ENCODE data around the gene DGKB.
A peak's percentile ranks its signal among the peaks of the same experiment; 100 is the strongest.
"Not testable (repeated sequence)": the region's sequence is repeated elsewhere in the genome, so short reads cannot be mapped to it uniquely, and the experiment has no call there.

Gene DGKB

DNA sequence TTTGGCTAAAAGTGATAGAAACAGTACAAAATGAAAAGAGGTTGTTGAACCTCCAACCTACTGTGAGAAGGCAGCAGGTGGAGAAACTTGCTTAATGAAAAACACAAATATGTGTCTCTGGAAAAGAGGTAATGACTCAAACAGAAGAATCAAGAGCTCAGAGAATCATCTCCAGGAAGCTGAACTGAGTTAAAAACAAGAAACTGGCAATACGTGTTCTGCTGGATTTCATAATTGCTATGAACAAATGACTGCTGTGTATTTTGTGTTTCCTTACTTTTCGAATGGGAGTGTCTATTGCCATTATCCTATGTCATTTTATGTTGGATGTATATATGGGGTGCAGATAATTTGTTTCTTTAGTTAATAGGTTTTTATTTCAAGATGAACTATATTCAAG, 401.1 kb downstream of the DGKB start:
- peak; percentile 27 for DNase-seq (ENCODE audit: low read depth, low spot score)
- no peak overlapping the region for H3K27ac ChIP-seq

DNA sequence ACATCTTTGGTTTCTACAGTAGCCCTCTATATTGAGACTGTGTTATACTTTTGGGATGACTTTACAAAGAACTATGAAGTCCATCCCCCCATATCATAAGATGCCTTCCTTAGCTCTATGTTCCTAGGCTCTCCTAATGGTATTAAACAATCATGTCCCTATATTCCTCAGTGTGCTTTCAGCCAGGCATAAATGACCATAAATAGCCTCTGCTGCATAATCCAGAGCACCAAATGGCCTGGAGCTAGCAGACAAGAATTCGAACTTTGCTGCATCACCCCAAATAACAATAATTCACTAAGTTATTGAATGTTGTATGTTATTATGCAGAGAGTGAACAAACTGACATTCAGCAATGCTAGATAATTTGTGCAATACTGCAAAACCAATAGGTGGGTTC, 405.2 kb downstream of the DGKB start:
- H3K27ac ChIP-seq: no peak overlapping the region
- no peak for DNase-seq (ENCODE audit: low read depth, low spot score)

DNA sequence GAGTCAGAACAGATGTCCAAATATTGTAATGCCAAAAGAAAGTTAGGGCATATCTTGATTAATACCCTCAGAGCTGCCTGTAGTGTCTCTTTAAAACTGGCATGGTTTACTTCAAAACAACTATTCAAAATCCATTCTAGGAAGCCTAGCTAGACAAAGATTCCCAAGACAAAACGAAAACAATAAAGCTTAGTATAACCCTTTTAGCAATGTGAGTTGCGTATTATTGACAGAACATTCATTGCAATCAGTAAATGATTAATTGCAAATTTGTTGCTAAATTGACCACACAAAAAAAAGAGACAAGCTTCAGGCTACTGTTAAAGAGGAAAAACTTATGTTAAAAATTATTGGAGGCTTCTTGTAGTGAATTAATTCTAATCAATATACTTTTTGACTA, 406.9 kb downstream of the DGKB start:
- H3K27ac ChIP-seq: no peak overlapping the region
- DNase-seq (ENCODE audit: low read depth, low spot score): no peak

DNA sequence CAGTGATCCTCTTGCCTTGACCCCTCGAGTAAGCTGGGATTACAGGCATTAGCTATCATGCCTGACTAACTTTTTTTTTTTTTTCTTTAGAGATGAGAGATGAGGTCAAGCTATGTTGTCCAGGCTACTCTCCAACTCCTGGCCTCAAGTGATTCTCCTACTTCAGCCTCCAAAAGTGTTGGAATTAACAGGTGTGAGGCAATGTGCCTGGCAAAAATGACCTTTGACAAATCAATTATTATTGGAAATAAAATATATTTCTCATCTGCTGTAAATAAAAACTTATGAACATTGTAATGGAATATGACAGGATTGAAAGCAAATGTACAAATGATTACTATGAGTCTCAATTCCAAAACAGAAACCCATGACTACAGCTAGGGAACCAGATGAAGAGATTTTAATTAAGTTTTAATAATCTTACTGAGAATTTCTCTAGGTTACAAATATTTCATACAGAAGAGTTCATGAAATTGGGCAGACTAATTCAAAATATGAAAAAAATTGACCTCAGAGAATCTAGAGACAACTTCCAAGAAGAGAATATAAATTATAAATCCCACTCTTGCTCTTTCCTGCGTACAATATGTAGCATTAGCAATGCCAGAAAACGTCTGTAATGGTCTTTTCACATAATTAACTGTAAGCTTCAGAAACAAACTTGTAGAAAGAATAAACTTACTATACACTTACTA, 414.7 kb downstream of the DGKB start:
- no peak overlapping the region for H3K27ac ChIP-seq
- DNase-seq (ENCODE audit: low read depth, low spot score): no peak

DNA sequence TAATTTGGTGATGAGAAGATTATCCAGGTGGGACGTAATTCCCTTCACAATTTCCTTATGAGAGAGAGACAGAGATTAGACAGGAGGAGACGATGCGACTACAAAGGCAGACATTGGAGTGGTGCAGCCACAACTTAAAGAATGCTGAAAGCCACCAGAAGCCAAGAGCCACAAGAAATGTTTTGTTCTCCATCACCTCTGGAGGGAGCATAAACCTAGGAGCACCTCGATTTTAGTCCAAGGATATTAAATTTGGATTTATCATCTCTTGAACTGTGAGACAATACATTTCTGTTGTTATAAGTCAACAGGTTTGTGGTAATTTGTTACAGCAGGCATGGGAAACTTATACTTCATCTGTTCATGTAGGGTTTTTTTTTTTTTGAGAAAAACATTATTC, 418.9 kb downstream of the DGKB start:
- DNase-seq (ENCODE audit: low read depth, low spot score): no peak
- no peak overlapping the region for H3K27ac ChIP-seq

DNA sequence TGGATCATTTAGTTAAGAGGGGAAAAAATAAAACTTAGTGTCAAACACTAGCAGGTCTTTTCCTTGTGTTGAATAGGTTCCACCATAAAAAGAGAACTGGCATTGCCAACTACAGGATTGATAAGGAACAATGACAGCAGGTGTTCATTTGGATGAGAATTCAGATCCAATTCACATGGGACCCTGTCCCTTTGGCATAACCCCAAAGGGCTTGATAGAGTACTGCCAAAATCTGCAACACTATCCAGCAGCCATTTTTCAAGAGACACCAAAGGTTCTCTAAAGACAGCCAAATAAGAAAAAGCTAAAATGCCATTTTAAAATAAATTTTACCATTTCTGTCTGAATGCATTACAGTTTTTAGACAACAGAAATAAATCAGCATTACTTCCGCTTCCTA, 422.3 kb downstream of the DGKB start:
- H3K27ac ChIP-seq: no peak overlapping the region
- no peak for DNase-seq (ENCODE audit: low read depth, low spot score)

DNA sequence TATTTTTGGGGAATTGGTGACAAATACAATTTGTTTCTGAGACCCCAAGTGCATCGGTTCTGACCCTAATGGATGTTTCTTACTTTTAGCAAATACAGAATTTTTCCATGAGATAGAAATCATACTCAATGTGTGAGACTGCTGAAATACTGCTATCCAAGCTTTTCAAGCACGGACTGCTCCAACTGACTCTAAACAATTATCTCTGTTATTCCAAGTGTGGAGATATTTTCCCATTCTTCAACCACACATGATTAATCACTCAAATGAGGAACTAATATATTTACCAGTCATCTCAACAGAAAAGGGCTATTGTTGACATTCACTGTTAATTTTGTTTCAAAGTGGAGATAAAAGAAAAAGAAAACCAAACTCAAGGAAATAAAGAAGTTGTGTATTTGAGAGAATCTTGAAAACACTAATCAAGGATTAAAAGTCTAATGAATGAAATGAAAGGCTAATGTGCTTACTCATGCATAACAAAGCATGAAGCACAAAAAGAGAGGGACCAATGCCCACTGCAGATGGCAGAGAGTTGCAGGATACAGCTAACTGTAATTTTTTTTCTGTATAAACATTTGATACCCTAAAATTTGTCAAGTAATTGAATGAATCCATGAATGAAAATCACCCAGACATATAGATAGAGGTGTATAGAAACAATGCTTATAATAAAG, 423.6 kb downstream of the DGKB start:
- no peak for DNase-seq (ENCODE audit: low read depth, low spot score)

DNA sequence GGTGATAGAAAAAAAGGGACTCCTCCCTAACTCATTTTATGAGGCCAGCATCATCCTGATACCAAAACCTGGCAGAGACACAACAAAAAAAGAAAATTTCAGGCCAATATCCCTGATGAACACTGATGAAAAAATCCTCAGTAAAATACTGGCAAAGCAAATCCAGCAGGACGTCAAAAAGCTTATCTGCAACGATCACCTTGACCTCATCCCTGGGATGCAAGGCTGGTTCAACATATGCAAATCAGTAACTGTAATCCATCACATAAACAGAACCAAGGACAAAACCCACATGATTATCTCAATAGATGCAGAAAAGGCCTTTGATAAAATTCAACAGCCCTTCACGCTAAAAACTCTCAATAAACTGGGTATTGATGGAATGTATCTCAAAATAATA, 440.8 kb downstream of the DGKB start:
- not testable (repeated sequence) for H3K27ac ChIP-seq; DNase-seq (ENCODE audit: low read depth, low spot score)

More for the DNA sequence above, 423.6 kb downstream of the DGKB start:
- no peak overlapping the region for H3K27ac ChIP-seq

DNA sequence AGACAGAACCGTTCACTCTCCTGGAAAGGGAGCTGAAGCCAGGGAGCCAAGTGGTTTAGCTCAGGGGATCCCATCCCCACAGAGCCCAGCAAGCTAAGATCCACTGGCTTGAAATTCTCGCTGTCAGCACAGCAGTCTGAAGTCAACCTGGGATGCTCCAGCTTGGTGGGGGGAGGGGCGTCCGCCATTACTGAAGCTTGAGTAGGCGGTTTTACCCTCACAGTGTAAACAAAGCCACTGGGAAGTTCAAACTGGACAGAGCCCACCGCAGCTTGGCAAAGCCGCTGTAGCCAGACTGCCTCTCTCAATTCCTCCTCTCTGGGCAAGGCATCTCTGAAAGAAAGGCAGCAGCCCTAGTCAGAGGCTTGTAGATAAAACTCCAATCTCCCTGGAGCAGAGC, 443.7 kb downstream of the DGKB start:
- DNase-seq (ENCODE audit: low read depth, low spot score): not testable (repeated sequence)

DNA sequence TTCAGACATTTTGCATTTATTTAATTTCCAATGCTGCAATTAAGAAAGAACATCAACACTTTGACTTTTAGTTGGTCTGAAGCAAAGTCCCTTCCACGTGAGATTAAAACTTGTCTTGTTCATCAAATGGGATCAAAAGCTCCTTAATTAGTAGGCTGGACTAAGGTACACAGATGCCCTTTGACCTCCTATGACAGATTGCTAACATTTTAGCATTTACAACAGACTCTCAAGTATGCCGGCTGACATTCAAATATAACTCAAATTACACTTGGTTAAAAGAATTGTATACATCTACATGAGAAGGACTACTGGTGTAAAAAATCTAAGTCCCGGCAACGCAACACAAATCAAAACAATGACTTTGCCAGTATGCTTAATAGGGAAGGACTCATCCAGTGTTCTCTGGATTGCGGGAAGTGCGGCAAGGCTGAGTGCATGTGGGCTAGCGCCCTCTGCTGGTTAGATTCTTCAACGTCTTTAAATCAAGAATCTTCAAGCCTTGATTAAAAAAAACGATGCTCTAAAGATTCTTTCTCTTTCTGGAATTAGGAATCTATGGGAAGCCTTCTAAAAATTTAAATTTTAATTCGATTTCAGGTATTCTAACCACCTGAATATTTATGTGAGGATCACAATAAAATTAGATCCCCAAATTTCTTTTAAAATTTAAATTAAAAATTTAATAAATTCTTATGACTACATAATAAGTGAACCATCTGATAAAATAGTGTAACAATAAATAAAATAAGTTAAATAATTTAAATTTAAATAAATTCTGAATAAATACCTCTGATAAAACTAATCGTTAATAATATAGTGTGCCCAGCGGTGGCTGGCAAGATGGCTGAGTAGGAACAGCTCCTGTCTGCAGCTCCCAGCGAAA, 444.7 kb downstream of the DGKB start:
- no peak overlapping the region for H3K27ac ChIP-seq
- peak; percentile 24 for DNase-seq (ENCODE audit: low read depth, low spot score)

More for the DNA sequence above, 443.7 kb downstream of the DGKB start:
- H3K27ac ChIP-seq: not testable (repeated sequence)

DNA sequence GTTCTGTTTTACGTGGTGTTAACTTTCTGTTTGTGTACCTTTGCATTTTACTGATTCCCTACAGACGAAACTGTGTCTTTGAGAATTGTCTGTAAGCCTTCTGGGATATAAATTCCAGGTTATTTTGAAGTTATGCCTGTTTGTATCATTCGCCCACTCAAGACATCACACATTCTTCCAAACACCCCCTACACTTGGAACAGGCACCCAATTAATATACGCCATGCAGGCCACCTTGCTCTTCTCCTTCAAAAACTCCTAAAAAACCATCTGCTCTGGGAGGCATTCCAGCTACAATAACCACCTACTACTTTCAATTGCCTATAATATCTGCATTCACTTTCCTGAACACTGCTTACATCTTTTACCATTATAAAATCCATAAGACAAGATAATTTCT, 453.3 kb downstream of the DGKB start:
- no peak for DNase-seq (ENCODE audit: low read depth, low spot score)
- no peak overlapping the region for H3K27ac ChIP-seq

DNA sequence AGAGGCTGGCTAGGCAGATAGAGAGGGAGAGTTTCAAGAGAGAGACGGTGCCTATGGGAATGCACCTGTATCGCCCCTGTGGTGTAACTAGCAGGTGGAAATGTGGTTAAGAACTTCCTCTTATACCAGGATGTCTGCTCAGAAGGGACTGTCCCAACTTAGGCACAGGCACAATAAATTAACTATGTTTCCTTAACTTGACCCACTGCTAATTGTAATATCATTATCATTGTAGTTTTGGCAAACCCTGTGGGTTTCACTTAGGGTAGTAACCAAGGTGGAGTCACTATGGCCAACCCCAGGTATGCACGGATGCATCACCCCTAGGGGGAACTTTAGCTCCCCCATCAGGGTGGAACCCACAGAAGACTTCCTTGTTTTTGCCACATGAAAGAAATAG, 455.7 kb downstream of the DGKB start:
- no peak for DNase-seq (ENCODE audit: low read depth, low spot score)
- H3K27ac ChIP-seq: no peak overlapping the region

DNA sequence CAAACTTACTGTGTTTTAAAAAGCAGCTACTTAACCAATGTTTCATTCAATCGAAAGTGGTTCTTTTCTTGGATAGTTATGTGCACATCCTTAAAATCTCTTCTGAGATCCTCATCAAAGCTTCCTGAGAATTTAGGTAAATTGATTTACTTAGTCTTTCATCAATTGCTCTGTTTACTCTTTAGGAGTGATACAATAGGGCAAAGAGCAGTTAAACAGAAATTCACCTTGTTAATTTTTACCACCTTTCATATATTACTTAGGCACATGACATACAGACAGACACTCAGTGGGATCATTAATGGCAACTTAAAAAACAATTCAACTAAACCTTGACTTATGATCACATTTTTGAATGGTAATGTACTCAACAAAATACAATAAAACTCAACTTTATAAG, 456.3 kb downstream of the DGKB start:
- H3K27ac ChIP-seq: no peak overlapping the region
- no peak for DNase-seq (ENCODE audit: low read depth, low spot score)

DNA sequence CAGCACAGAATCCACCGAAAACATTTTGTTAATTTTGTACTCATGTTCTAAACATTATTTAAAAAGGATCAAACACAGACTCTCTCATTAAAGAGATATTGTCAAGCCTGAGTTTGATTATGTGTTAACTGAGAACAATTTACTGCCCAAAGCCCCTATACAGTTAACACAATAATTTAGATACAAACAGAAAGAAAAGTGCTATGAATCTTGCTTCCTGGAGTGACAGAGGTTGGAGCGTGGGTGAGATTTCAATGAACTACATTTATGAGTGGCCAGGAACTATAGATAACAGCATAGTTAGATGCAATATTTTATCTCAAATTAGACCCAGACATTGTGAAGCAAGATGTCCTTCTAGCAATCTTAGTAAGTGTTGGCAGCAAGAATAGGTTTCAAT, 464.2 kb downstream of the DGKB start:
- H3K27ac ChIP-seq: no peak overlapping the region
- no peak for DNase-seq (ENCODE audit: low read depth, low spot score)

DNA sequence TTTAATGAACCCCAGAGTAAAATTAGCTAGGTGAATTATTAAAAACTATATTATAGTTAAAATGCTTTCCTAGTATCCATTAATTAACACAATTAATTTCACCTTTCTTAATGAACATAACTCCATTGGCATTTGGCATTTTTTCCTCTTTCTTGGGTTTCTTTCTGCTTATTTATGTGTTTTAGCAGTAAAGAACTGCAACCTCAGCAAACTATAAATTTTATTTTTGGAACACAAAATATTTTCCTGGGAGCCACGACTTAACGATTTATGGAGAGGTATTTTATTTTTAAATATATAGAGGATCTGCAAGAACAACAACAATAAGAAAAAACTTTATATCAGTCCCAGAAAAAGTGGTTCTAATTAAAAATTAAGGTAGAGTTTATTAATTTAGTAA, 465.7 kb downstream of the DGKB start:
- DNase-seq (ENCODE audit: low read depth, low spot score): no peak
- no peak overlapping the region for H3K27ac ChIP-seq

DNA sequence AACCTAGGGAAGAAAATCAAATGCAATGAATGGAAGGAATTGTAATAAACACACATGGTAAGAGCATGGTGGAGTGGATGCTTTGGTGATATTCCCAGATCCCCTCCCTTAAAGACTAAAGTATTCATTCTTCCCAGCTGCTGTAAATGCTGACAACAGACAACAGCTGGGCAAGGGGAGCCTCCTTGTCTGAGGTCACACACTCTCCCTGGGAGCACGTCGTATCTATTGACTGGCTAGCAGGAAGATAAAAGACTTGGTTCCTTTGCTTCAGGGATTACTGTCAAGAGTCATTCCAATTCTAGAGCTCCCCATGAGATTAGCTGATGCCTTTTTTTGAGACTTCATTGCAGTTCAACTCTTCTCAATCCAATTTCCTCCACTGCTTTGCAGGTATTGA, 469.6 kb downstream of the DGKB start:
- H3K27ac ChIP-seq: no peak overlapping the region
- no peak for DNase-seq (ENCODE audit: low read depth, low spot score)

DNA sequence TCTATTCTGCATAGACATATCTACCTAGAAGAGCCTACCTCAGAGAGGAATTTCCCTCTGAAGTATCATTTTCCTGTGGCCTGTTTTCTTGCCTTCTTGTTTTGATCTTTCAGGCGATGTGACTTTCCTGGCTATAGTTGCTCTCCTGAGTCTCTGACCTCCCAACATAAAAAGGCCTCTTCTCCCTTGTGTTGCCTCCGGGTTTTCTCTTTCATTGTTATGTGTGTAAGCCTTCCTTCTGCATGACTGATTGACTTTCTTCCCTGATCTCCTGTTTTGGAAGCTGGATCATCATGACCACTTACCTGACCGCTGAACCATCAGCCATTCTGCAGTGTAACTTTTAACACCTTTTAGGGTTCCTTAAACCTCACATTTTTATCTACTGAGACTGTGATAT, 471.6 kb downstream of the DGKB start:
- no peak for DNase-seq (ENCODE audit: low read depth, low spot score)
- no peak overlapping the region for H3K27ac ChIP-seq

DNA sequence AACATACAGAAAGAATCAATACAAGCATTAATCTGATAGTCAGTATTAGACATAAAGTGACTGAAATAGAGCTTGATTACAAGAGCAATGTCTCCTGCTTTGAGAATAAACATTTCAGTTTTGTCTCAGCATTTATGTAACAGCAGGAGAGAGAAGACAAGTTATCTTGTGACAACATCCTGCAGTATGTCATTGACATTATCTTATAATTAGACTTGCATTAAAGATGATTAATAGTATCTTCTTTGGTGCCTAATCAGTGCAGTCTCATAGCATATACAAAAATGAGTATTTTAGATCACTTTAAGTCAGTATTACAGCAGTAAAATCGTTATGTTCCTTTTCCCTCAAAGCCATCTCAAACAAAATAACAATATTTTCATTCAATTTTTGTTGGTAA, 477.0 kb downstream of the DGKB start:
- no peak for DNase-seq (ENCODE audit: low read depth, low spot score)
- H3K27ac ChIP-seq: no peak overlapping the region

DNA sequence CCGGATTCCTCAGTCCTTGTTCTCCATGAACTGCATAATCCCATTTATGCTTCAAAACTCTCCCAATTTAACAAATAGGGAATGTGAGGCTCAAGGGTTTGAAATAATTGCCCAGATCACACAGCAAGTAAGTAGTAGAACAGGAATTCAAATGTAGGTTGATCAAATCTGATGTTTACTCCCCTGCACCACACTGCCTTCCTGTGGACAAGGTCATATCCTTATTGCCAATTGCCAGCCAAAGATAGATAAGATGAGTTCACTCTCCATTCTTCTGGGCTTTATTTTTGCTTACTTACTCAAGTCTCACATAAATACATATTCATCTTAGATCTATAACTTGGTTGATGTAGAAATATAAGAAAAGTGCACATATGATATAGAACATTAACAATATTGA, 477.9 kb downstream of the DGKB start:
- H3K27ac ChIP-seq: no peak overlapping the region
- no peak for DNase-seq (ENCODE audit: low read depth, low spot score)

DNA sequence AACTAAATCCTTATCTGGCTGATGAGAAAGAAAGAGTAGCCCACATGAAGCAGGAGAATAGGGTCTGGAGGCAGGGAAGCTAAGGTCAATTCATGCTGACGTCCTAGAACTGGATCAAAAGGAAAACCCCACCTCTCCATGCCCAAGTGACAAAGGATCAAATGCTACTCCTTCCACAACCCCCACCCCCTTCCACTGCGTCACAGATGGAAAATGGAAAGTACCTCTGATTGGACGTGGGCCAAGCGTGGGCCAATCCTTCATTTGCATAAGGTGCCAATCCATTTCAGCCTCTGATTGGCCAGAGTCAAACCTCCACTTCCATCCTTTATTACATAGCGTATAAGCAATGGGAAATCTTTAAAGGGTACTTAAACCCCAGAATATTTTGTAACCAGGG, 481.8 kb downstream of the DGKB start:
- no peak overlapping the region for H3K27ac ChIP-seq
- no peak for DNase-seq (ENCODE audit: low read depth, low spot score)

DNA sequence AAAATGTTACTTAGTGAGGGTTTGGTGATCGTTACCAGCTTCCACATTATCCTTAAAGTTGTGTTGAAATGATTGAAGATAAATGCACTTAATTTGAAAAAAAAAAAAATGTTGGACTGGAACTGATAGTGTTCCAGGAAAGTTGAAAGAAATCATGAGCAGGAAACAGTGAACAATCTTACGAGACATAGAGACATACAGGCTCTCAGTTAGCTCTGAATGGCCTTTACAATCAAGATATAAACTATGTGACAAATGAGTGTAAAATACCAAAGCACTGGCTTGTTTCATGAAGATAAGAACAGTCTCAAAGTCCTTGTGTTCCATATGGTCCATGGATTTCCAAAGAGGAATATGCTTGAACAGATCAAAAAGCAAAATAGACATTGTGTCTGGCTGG, 483.0 kb downstream of the DGKB start:
- no peak overlapping the region for H3K27ac ChIP-seq
- no peak for DNase-seq (ENCODE audit: low read depth, low spot score)

Measured in epithelial cell of prostate (primary cell).